GM21390 (cell line): Measurements from ENCODE around the gene CTBP2.
"Not testable (repeated sequence)": the region's sequence is repeated elsewhere in the genome, so short reads cannot be mapped to it uniquely, and the experiment has no call there.

Source experiments
- ATAC-seq: cut with Tn5 transposase; IDR thresholded peaks from one replicate; pipeline ENCODE4 v1.9.1; 2021; ENCODE audit not compliant: unreplicated experiment

CTBP2 gene

GRCh38 chr10:124990671-124991625 is 169.4 kb downstream of the CTBP2 start:
- ATAC-seq: no peak

- ATAC-seq: no peak
These were observed 170.8 kb downstream of the CTBP2 start for GRCh38 chr10:124989526-124989925.

GRCh38 chr10:124988753-124989152 is 171.6 kb downstream of the CTBP2 start:
- not testable (repeated sequence) for ATAC-seq

GRCh38 chr10:124987788-124988187 is 172.6 kb downstream of the CTBP2 start:
- no peak for ATAC-seq

GRCh38 chr10:124985162-124985561 is 175.2 kb downstream of the CTBP2 start:
- ATAC-seq: no peak

DNA sequence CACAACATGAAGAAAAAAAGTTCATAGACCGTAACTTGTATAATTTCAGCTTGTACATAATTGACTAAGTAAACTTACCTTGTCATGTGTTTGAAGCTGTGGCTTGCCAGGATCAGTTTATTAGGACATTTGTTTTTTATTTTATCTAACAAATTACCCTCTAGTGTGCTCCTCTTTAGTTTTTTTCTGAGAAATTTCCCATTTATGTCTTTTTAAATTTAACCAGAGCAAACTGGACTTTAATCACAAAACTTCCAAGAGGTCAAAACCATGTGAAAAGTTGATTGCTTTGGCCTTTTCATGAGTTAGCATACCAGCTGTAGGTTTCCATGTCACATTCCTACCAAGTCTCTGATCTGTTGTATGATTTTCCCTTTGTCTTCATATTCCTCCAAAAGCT is 176.0 kb downstream of the CTBP2 start:
- no peak for ATAC-seq

DNA sequence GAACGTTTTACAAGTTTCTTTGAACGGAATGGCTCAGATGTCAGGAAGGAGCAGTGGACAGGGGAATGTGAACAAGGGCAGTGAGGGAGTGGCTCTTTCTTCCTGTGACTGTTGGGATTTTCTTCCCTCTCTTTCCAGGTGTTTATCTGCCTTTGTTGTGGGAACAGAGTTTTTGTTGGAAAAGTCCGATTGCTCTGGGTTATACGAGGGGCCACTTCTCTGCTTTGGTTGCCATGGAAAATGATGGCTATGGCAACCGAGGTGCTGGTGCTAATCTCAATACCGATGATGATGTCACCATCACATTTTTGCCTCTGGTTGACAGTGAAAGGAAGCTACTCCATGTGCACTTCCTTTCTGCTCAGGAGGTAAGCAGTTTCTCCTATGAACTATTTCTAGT is 177.0 kb downstream of the CTBP2 start:
- no peak for ATAC-seq

DNA sequence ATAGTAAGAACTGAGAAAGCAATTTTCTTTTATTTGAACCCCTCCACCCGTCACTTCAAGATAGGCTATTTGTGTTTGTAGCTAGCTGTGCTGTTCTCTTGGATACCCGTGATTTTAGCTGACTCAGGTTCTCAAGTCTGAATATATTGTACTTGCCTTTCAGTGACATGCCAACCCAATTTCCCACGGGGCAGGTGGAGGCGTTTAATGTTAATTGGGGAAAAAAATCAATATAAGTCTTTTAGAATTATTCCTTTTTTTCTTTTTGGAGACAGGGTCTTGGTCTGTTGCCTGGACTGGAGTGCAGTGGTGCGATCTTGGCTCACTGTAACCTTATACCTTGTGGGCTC is 182.0 kb downstream of the CTBP2 start:
- no peak for ATAC-seq

DNA sequence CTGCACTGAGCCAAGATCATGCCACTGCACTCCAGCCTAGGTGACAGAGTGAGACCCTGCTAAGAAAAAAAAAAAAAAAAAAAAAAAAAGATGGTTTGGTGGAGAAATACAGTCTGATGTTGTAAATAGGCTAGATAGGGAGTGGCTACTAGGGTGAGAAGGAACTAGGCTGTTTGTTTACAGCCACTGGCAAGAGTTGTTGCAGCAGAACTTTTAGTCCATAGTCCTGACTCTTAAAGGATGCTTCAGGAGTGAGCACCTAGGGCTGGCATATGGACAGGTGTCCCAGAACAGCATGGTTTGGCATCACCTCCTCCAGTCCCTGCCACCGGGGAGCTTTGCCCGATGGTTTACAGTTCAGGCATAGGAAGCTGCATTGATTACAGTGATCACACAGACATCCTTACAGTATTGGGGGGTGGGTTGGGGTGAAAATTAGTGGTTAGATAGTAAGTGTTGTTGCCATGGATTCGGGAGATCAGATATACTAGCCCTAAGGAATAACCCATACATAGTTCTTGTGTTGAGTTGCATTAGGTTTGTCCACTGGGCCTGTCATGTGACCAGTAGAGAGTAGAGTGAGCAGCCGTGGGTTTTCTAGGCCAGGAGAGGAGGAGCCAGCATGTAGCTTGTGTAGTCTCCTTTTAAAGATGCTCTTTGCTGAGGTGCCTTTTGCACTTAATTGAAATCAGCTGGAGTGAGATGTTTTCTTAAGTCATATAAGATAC is 182.6 kb downstream of the CTBP2 start:
- ATAC-seq: no peak

DNA sequence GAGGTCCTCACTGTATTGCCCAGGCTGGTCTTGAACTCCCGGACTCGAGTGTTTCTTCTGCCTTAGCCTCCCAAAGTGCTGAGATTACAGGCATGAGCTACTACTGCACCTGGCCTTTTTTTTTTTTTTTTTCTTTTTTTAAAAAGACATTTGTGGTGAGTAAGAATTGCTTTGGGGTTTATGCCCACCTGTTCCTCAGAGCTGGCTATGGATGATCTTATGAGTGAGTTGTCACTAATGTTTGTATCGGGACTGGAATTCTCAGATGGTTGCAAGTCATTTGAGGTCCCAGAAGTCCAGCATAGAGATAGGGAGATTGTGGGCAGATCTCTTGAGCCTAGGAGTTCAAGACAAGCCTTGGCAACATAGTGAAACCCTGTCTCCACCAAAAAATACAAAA is 183.2 kb downstream of the CTBP2 start:
- no peak for ATAC-seq

- peak; percentile 62 for ATAC-seq
These were observed 184.3 kb downstream of the CTBP2 start for GRCh38 chr10:124975977-124976514.

GRCh38 chr10:124974131-124974530 is 186.2 kb downstream of the CTBP2 start:
- no peak for ATAC-seq

DNA sequence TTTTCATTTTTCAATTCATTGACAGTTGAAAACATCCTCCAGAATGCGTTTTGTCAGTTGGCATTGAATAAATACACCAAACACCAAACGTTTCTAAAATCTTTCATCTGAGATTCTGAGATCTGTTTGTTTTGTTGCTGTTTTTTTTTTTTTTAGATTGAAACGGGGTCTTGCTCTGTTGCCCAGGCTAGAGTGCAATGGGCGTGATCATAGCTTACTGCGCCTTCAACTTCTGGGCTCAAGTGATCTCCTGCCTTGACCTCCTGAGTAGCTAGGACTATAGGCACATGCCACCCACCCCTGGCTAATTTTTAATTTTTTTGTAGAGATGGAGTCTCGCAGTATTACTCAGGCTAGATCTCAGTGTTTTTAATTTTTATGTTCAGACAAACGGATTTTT is 187.7 kb downstream of the CTBP2 start:
- no peak for ATAC-seq

GRCh38 chr10:124971276-124971675 is 189.1 kb downstream of the CTBP2 start:
- peak; percentile 65 for ATAC-seq

DNA sequence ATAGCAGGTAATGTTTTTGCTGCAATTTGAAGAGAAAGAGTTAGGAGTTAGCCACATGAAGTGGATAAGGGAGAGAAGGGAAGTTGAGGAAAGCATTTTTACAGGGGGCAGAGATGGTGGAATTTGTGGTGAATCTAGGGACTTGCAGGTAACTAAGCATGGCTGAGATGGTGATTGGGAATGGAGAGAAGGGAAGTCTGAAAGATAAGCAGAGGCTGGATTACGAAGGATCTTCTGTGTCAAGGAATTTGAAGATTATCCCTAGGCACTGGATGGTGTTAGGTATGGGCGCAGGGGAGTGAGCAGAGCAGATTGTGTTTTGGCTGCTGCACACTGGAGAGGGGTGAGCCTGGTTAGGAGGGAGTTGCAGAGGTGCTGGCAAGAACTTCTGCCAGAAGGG is 193.1 kb downstream of the CTBP2 start:
- no peak for ATAC-seq

DNA sequence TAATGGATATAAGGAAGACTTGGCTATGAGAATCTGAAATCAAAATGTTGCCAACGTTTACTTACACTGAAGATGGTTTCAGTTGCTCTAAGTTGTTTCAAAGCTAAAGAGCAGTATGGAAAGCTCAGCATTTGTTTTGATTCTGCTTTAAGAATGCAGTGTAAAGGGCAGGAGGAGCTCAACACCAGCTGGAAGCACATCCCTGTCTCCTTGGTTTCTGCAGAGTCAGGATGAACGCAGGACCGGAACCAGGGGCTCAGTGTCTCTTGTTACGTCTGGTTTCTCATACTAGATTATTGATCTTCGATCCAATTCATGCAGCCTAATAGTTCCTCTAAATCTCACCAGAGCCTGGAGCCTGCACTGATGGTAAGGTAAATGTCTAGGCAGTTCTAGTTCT is 194.4 kb downstream of the CTBP2 start:
- ATAC-seq: no peak

- ATAC-seq: no peak
These were observed 196.3 kb downstream of the CTBP2 start for GRCh38 chr10:124963866-124964720.

DNA sequence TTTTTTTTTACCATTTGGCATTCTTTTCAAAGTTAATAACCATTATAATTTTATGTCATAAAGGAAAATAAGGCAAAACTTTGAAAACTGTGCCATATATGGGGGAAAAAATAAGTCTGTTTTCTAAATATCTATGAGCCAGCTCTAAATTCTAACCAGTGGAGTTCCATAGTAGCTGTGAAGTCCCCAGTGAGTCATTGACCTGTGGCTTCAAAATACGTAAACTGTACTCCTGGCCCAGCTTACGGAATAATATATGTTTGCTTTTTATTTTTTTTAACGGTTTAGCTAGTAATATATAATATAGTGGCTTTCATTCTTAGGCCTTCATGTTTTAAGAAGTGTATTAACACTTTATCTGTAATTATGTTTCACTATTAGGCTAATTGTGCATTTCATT is 197.9 kb downstream of the CTBP2 start:
- no peak for ATAC-seq

GRCh38 chr10:124961248-124961570 is 199.2 kb downstream of the CTBP2 start:
- ATAC-seq: no peak

DNA sequence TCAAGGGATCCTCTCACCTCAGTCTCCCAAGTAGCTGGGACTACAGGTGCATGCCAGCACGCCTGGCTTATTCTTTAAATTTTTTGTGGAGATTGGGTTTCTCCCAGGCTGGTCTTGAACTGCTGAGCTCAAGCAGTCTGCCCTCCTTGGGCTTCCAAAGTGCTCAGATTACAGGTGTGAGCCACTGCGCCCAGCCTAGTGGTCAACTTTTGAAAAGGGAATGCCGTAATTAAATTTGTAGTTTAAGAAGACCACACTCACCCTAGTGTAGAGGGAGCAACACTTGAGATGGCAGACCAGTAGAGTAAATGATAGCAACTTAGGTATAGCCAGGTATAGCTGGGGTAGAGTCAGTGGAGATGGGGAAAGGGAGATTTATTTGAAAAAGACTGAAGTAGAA is 200.8 kb downstream of the CTBP2 start:
- no peak for ATAC-seq

DNA sequence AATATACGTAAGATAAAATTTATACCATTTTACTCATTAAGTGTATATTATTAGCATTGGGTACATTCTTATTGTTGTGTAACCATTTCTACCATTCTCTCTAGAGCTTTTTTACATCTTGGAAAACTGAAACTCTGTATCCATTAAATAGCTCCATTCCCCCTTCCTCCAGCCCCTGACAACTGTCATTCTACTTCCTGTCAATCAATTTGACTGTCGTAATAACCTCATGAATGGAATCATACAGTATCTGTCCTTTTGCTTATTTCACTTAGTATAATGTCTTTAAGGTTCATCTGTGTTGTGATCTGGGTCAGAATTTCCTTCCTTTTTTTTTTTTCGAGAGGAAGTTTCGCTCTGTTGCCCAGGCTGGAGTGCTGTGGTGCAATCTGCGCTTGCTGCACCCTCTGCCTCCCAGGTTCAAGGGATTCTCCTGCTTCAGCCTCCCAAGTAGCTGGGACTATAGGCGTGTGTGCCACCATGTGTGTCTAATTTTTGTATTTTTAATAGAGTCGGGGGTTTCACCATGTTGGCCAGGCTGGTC is 202.9 kb downstream of the CTBP2 start:
- ATAC-seq: no peak
